Astrocyte (in vitro differentiated cells and primary cell): ENCODE data around the gene OSTC.

Experiments
- CTCF ChIP-seq: IDR thresholded peaks from 2 replicates; pipeline ENCODE4 v1.5.1; 2011; ENCODE audit warnings: low read depth, mild to moderate bottlenecking, inconsistent platforms, low read length, moderate library complexity; ENCODE audit not compliant: insufficient read depth
- EZH2 ChIP-seq: IDR thresholded peaks from 2 replicates; pipeline ENCODE4 v1.6.1; 2012; ENCODE audit warnings: mild to moderate bottlenecking, low read length, inconsistent platforms; ENCODE audit not compliant: insufficient read depth

- TF ChIP-seq CTCF (no peak), EZH2 (no peak)
Observed at GRCh38 chr4:108624263-108625056, 25.9 kb upstream of the OSTC start.
